GM23248 (cell line): ENCODE results near the gene PLAC1.

Source experiments
- EZH2 ChIP-seq: fragments of 200-600 bp; sonication (generic); IDR thresholded peaks from 2 replicates; pipeline ENCODE4 v1.6.1; 2018; ENCODE audit warnings: antibody characterized with exemption, mild to moderate bottlenecking; ENCODE audit not compliant: insufficient read depth, poor library complexity, severe bottlenecking
- EZH2phosphoT487 ChIP-seq: fragments of 200-600 bp; sonication (generic); IDR thresholded peaks from 2 replicates; pipeline ENCODE4 v1.6.1; 2018; ENCODE audit warnings: antibody characterized with exemption, moderate library complexity, mild to moderate bottlenecking, low read depth; ENCODE audit not compliant: insufficient read depth

DNA sequence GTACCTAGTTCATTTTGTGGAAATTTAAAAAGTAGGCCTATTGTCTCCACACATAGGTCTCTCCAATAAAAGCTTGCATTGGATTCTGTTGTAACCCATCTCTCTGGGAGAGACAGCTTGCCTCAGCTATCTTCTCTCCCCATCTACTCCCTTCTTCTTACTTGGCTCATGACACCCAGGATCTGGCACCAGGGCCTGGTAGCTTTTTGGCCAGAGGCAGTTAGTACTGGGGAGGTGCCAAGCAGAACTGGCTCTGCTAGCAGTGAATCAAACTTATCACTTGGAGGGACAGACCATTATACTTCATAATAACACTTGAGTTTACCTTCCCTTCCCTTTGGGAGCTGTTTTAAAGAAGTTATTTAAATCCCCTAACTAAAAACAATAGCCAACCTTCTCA lies 31.8 kb downstream of the PLAC1 start:
- TF ChIP-seq EZH2, result no peak
- no peak for TF ChIP-seq EZH2phosphoT487
